ENCODE measurements around the gene TNNI2. TPM values are rescaled to one million over a fixed set of nuclear protein-coding genes. Genes with fewer than 3 reads are reported as not detected.
A peak's percentile ranks its signal among the peaks of the same experiment; 100 is the strongest.

TNNI2 gene
- total RNA-seq, 4 donors from 2014 or later, result 1,499 to 3,728 (median 2,254) TPM

DNA sequence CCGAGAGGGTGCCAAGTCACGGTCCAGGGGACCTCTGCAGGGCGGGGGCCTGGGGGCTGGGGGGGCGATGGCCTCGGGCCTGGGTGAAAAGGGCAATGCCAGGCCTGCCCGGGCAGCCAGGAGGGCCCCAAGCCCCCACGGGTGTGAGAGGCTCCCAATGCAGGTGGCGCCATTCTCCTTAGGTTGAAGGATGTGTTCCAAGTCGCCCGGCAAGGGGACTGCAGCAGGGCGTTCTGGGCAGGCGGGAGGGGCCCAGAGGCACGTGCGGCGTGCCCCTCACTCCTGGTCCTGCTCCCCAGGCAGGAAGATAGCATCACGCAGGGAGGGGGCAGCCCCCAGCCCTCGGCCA, 730 bp upstream of the TNNI2 start:
- ATAC-seq, result peak in 1 of 2 donors; percentile 3
- TF ChIP-seq, protein P1, sequence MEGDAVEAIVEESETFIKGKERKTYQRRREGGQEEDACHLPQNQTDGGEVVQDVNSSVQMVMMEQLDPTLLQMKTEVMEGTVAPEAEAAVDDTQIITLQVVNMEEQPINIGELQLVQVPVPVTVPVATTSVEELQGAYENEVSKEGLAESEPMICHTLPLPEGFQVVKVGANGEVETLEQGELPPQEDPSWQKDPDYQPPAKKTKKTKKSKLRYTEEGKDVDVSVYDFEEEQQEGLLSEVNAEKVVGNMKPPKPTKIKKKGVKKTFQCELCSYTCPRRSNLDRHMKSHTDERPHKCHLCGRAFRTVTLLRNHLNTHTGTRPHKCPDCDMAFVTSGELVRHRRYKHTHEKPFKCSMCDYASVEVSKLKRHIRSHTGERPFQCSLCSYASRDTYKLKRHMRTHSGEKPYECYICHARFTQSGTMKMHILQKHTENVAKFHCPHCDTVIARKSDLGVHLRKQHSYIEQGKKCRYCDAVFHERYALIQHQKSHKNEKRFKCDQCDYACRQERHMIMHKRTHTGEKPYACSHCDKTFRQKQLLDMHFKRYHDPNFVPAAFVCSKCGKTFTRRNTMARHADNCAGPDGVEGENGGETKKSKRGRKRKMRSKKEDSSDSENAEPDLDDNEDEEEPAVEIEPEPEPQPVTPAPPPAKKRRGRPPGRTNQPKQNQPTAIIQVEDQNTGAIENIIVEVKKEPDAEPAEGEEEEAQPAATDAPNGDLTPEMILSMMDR (IDR thresholded peaks at IDR 0.05 in 4 of 5, conservative IDR thresholded peaks at IDR 0.05 in 1 of 5), result peak in 2 of 5 experiments; percentile 12 to 27
- no peak for TF ChIP-seq POLR2A (IDR thresholded peaks at IDR 0.05)
- Histone ChIP-seq H3K27me3 (no peaks in the 10 kb centered on the region), H3K27ac (peak overlapping the region; percentile 88 to 95 (median 92)), H3K36me3 (no peaks in the 10 kb centered on the region), H3K4me1 (peaks cover 0 to 28% of the 10 kb centered on the region in 2 donors), H3K9me3 (no peaks in the 10 kb centered on the region), H3K4me3 (no peak overlapping the region)
- intact Hi-C loops (cut with DNase I; ENCODE audit: low total_unique reads), result loop anchor here (2.0 to 5.0 kb wide), 2 partner anchors 44 to 81 kb away; partner anchors contain the start of gene TNNT3
- peak in 1 of 2 donors; percentile 40 for DNase-seq
- in situ Hi-C loops (cut with MboI; ENCODE audit: low sequenced_read_pairs in 4 of 4), result no loop called here

GRCh38 chr11:1839204-1839923, 583 bp downstream of the TNNI2 start:
- no peaks in the 10 kb centered on the region for H3K36me3 ChIP-seq
- DNase-seq (peak in 1 of 2 donors; percentile 78), ATAC-seq (peak; percentile 56 to 58)
- peak overlapping the region; percentile 36 to 57 (median 40) for H3K4me3 ChIP-seq
- no peak for TF ChIP-seq POLR2A (IDR thresholded peaks at IDR 0.05)
- TF ChIP-seq, protein P1 (IDR thresholded peaks at IDR 0.05 in 4 of 5, conservative IDR thresholded peaks at IDR 0.05 in 1 of 5), result no peak
- intact Hi-C loops (cut with DNase I; ENCODE audit: low total_unique reads) (loop anchor here (2.0 to 5.0 kb wide), 2 partner anchors 43 to 79 kb away; partner anchors contain the start of gene TNNT3), in situ Hi-C loops (cut with MboI; ENCODE audit: low sequenced_read_pairs in 4 of 4) (no loop called here)
- peak overlapping the region; percentile 88 to 95 (median 92) for H3K27ac ChIP-seq
- no peaks in the 10 kb centered on the region for H3K27me3 ChIP-seq
- H3K4me1 ChIP-seq, result peaks cover 0 to 28% of the 10 kb centered on the region in 2 donors
- H3K9me3 ChIP-seq, result no peaks in the 10 kb centered on the region

- Histone ChIP-seq H3K27ac (peak overlapping the region; percentile 88 to 95 (median 92)), H3K36me3 (no peaks in the 10 kb centered on the region), H3K27me3 (no peaks in the 10 kb centered on the region), H3K4me1 (peaks cover 0 to 28% of the 10 kb centered on the region in 2 donors), H3K4me3 (peak overlapping the region; percentile 25 to 57 (median 39)), H3K9me3 (no peaks in the 10 kb centered on the region)
- no peak for TF ChIP-seq POLR2A (IDR thresholded peaks at IDR 0.05)
- TF ChIP-seq, protein P1 (IDR thresholded peaks at IDR 0.05 in 4 of 5, conservative IDR thresholded peaks at IDR 0.05 in 1 of 5), result no peak
- intact Hi-C loops (cut with DNase I; ENCODE audit: low total_unique reads) (loop anchor here (2.0 to 5.0 kb wide), 2 partner anchors 42 to 79 kb away; partner anchors contain the start of gene TNNT3), in situ Hi-C loops (cut with MboI; ENCODE audit: low sequenced_read_pairs in 4 of 4) (no loop called here)
- ATAC-seq (no peak), DNase-seq (peak in 1 of 2 donors; percentile 54)
Measured at GRCh38 chr11:1839924-1840779, 1.4 kb downstream of the TNNI2 start.

- H3K9me3 ChIP-seq, result no peaks in the 10 kb centered on the region
- H3K27me3 ChIP-seq, result no peaks in the 10 kb centered on the region
- DNase-seq, result peak in 1 of 2 donors; percentile 21
- H3K4me1 ChIP-seq, result peaks cover 0 to 28% of the 10 kb centered on the region in 2 donors
- intact Hi-C loops (cut with DNase I; ENCODE audit: low total_unique reads) (no loop called here), in situ Hi-C loops (cut with MboI; ENCODE audit: low sequenced_read_pairs in 4 of 4) (no loop called here)
- no peak for TF ChIP-seq POLR2A (IDR thresholded peaks at IDR 0.05)
- TF ChIP-seq, protein P1 (IDR thresholded peaks at IDR 0.05 in 4 of 5, conservative IDR thresholded peaks at IDR 0.05 in 1 of 5), result no peak
- H3K36me3 ChIP-seq, result no peaks in the 10 kb centered on the region
- H3K27ac ChIP-seq, result peak overlapping the region; percentile 88 to 95 (median 92)
- peak overlapping the region in 2 of 4 donors; percentile 44 to 57 for H3K4me3 ChIP-seq
- ATAC-seq, result no peak
Measured at GRCh38 chr11:1840780-1841480, 2.1 kb downstream of the TNNI2 start.

All from gastrocnemius medialis (tissue), 4 donors.